ENCODE measurements around the gene PHLDA3.

DNA sequence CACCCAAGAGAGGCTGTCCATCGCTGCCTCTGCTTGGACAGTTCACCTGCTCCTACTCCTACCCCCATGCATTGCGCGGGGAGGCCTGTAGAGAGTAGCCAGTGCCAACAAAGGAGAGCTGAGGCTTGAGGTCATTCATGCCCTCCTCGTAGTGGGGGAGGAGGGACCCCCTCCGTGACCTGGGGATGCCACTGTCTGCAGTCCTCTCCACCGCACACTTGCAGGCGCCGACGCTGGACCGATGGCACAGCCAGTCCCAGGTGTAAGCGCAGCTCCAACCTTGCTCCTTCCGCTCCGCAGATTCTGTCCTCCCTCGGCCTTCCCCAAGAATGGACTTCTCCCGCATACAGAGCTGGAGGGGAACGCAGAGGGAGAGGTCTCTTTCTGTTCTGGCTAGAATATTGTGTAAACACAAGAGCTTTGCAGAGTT, 672 bp upstream of the PHLDA3 start:
- TF ChIP-seq ZNF114 (tag by site-specific recombination; IDR thresholded peaks at IDR 0.05) (no peak), ZNF138 (tag by site-specific recombination; IDR thresholded peaks at IDR 0.05; ENCODE audit: borderline replicate concordance) (no peak), TCF7L2 (IDR thresholded peaks at IDR 0.05; ENCODE audit: borderline replicate concordance, low read depth, low read length) (no peak), ZNF423 (tag by site-specific recombination; IDR thresholded peaks at IDR 0.05) (no peak)
- TF ChIP-seq, protein P1, sequence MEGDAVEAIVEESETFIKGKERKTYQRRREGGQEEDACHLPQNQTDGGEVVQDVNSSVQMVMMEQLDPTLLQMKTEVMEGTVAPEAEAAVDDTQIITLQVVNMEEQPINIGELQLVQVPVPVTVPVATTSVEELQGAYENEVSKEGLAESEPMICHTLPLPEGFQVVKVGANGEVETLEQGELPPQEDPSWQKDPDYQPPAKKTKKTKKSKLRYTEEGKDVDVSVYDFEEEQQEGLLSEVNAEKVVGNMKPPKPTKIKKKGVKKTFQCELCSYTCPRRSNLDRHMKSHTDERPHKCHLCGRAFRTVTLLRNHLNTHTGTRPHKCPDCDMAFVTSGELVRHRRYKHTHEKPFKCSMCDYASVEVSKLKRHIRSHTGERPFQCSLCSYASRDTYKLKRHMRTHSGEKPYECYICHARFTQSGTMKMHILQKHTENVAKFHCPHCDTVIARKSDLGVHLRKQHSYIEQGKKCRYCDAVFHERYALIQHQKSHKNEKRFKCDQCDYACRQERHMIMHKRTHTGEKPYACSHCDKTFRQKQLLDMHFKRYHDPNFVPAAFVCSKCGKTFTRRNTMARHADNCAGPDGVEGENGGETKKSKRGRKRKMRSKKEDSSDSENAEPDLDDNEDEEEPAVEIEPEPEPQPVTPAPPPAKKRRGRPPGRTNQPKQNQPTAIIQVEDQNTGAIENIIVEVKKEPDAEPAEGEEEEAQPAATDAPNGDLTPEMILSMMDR (tag by site-specific recombination; IDR thresholded peaks at IDR 0.05), result no peak
